HG03097 (cell line): ENCODE data around the gene USP36.

ENCODE experiments used
- ATAC-seq: cut with Tn5 transposase; IDR thresholded peaks from one replicate; pipeline ENCODE4 v1.9.1; 2021; ENCODE audit not compliant: unreplicated experiment, low FRiP score

Gene USP36

GRCh38 chr17:78819806-78820792 is 20.5 kb downstream of the USP36 start:
- no peak for ATAC-seq

- ATAC-seq: no peak
These were observed 21.2 kb downstream of the USP36 start for GRCh38 chr17:78819402-78819801.

- no peak for ATAC-seq
These were observed 21.7 kb downstream of the USP36 start for GRCh38 chr17:78818932-78819331.

- ATAC-seq: no peak
These were observed 22.3 kb downstream of the USP36 start for GRCh38 chr17:78818152-78818846.

GRCh38 chr17:78817123-78817522 is 23.5 kb downstream of the USP36 start:
- ATAC-seq: no peak

- no peak for ATAC-seq
These were observed 24.9 kb downstream of the USP36 start for GRCh38 chr17:78815696-78816095.

- ATAC-seq: no peak
These were observed 27.8 kb downstream of the USP36 start for GRCh38 chr17:78812855-78813254.

GRCh38 chr17:78808163-78808562 is 32.5 kb downstream of the USP36 start:
- no peak for ATAC-seq

GRCh38 chr17:78806451-78806850 is 34.2 kb downstream of the USP36 start:
- no peak for ATAC-seq

- ATAC-seq: no peak
These were observed 35.3 kb downstream of the USP36 start for GRCh38 chr17:78805301-78805700.

- ATAC-seq: no peak
These were observed 35.8 kb downstream of the USP36 start for GRCh38 chr17:78804777-78805176.

GRCh38 chr17:78803186-78803845 is 37.3 kb downstream of the USP36 start:
- ATAC-seq: no peak

GRCh38 chr17:78802459-78802858 is 38.2 kb downstream of the USP36 start:
- ATAC-seq: no peak

- ATAC-seq: no peak
These were observed 38.6 kb downstream of the USP36 start for GRCh38 chr17:78802008-78802407.

GRCh38 chr17:78800132-78800931 is 40.3 kb downstream of the USP36 start:
- no peak for ATAC-seq

- ATAC-seq: no peak
These were observed 41.7 kb downstream of the USP36 start for GRCh38 chr17:78798695-78799559.

- ATAC-seq: no peak
These were observed 42.7 kb downstream of the USP36 start for GRCh38 chr17:78797691-78798585.

GRCh38 chr17:78797213-78797612 is 43.4 kb downstream of the USP36 start:
- ATAC-seq: no peak
